Stimulated activated naive B cell treated with anti-CD40 and anti-IgM and Interleukin-4, amounts not matched to agents 10 μg/mL and 1 μg/mL and 100 μg/mL, for 72 hours (primary cell): ENCODE measurements around the gene PLRG1.

ENCODE experiments used
- ATAC-seq, 2 donors: fragments of 150-1000 bp; cut with Tn5 transposase; replicated peaks; 2 replicates each; pipeline ENCODE4 v1.10.0; 2021; ENCODE audit warnings: moderate library complexity in 1 of 2
- DNase-seq: peaks from one replicate; pipeline ENCODE4 v3.0.0; 2021
- H3K27ac Mint-ChIP-seq: one replicate; pipeline ENCODE4 v1.8.0; 2022; ENCODE audit warnings: mild to moderate bottlenecking, mixed read lengths
- H3K27me3 Mint-ChIP-seq, 2 donors: one replicate each; pipeline ENCODE4 v1.8.0; 2022; ENCODE audit warnings: mixed read lengths in 2 of 2
- H3K36me3 Mint-ChIP-seq, 2 donors: one replicate each; pipeline ENCODE4 v1.8.0; 2022; ENCODE audit warnings: mixed read lengths in 2 of 2, mild to moderate bottlenecking in 1 of 2
- H3K4me1 Mint-ChIP-seq, 2 donors: one replicate each; pipeline ENCODE4 v1.8.0; 2022; ENCODE audit warnings: mixed read lengths in 2 of 2, mild to moderate bottlenecking in 1 of 2
- H3K4me3 Mint-ChIP-seq, 2 donors: one replicate each; pipeline ENCODE4 v1.8.0; 2022; ENCODE audit warnings: mild to moderate bottlenecking in 2 of 2, mixed read lengths in 2 of 2, moderate library complexity in 1 of 2
- H3K9me3 Mint-ChIP-seq, 2 donors: one replicate each; pipeline ENCODE4 v1.8.0; 2022; ENCODE audit warnings: mixed read lengths in 2 of 2, mild to moderate bottlenecking in 1 of 2

The PLRG1 gene

DNA sequence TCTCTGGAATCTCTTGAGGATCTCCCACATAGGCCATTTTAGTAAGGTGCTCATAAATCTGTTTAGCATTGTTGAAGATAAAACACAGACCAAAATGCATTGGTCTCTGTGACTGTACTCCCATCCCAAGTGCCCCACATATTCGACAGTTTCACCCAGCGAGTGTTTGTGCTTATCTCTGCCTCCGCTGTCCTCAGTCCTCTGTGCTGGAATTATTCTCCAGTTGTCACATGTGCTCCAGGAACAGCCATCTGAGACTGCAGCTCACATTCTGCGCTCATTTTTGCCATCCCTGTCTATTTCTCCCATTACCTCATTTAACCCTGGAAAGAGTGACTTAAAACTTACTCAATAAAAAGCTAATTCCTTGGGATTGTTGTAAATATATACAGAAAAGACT lies 31.0 kb downstream of the PLRG1 start:
- H3K9me3 Mint-ChIP-seq = no peaks in the 10 kb centered on the region
- no peak for ATAC-seq
- DNase-seq = no peak
- no peak overlapping the region for H3K27ac Mint-ChIP-seq
- H3K4me1 Mint-ChIP-seq = no peaks in the 10 kb centered on the region
- no peaks in the 10 kb centered on the region for H3K36me3 Mint-ChIP-seq
- peaks cover 39 to 51% of the 10 kb centered on the region in 2 donors for H3K27me3 Mint-ChIP-seq
- no peak overlapping the region for H3K4me3 Mint-ChIP-seq

DNA sequence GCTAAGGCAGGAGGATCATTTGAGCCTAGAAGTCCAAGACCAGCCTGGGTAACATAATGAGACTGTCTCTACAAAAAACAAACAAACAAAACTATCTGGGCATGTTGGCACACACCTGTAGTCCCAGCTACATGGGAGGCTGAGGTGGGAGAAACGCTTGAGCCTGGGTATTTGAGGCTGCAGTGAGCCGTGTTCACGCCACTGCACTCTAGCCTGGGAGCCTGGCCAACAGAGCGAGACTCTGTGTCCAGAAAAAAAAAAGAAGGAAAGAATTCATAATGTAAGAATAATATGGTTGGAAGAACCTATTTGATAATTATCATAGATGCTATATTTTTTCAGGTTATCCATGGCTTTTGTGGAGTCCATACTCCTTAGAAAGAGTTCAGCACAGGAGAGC lies 32.6 kb downstream of the PLRG1 start:
- peaks cover 2 to 3% of the 10 kb centered on the region in 2 donors for H3K4me1 Mint-ChIP-seq
- no peak overlapping the region for H3K4me3 Mint-ChIP-seq
- H3K27me3 Mint-ChIP-seq = peaks cover 36 to 42% of the 10 kb centered on the region in 2 donors
- peaks cover 0 to 4% of the 10 kb centered on the region in 2 donors for H3K9me3 Mint-ChIP-seq
- H3K27ac Mint-ChIP-seq = no peak overlapping the region
- no peaks in the 10 kb centered on the region for H3K36me3 Mint-ChIP-seq
- DNase-seq (no peak), ATAC-seq (no peak)

DNA sequence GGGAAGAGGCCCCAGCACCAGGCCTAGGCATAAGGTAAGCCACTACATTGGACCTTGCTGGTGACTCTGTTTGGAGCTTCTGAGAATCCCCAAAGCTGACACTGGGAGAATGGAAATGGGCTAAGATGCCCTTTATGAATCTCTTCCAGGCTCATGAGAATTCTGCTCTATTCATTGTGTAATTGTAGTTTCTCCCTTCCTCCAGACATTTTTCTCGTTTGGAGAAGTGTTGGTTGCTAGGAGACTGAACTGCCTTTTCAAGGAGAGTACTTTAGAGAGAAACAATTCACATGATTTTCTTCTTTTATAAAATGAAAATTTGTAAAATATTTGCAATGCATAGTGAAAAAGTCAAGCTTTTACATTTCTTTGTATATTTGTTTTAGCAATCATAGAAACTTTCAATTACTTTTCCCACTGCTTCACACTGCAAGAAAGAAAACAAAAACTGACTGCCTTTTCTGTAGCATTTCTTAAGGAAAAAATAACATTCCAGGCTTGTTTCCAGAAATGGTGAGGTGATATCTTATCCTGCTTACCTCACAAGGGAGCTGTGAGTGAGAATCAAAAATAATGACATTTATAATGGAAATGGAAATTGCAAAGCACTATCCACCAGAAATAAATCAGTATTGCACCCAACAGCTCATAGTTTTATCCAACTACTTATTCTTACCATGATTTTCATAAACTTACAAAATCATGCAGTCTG lies 33.7 kb downstream of the PLRG1 start:
- H3K27me3 Mint-ChIP-seq = peaks cover 36 to 42% of the 10 kb centered on the region in 2 donors
- peaks cover 3 to 12% of the 10 kb centered on the region in 2 donors for H3K4me1 Mint-ChIP-seq
- H3K9me3 Mint-ChIP-seq = peaks cover 0 to 4% of the 10 kb centered on the region in 2 donors
- no peak overlapping the region for H3K4me3 Mint-ChIP-seq
- no peak overlapping the region for H3K27ac Mint-ChIP-seq
- no peak for DNase-seq
- no peaks in the 10 kb centered on the region for H3K36me3 Mint-ChIP-seq
- ATAC-seq = no peak

DNA sequence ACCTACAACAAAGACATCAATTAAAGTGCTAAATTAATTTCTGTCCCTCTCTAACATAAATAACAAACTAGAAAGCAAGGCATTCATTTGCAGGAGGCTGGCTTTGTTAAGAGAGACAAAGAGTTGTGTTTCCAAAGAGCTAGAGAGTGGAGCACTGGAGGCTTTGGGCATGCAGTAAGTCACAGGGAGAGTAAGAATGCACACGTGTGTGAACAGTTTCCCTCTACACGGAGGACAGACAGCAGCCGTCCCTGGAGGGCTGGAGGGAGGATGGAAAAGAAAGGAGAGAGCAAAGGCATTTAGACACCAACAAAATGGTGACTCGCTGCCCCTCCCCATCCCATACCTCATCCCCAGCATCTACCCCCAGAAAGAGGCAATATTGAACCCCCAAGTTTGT lies 38.2 kb downstream of the PLRG1 start:
- no peak overlapping the region for H3K4me3 Mint-ChIP-seq
- DNase-seq (no peak), ATAC-seq (no peak)
- H3K9me3 Mint-ChIP-seq = peaks cover 0 to 4% of the 10 kb centered on the region in 2 donors
- no peak overlapping the region for H3K27ac Mint-ChIP-seq
- H3K27me3 Mint-ChIP-seq = peaks cover 31 to 44% of the 10 kb centered on the region in 2 donors
- peaks cover 3 to 12% of the 10 kb centered on the region in 2 donors for H3K4me1 Mint-ChIP-seq
- H3K36me3 Mint-ChIP-seq = no peaks in the 10 kb centered on the region

DNA sequence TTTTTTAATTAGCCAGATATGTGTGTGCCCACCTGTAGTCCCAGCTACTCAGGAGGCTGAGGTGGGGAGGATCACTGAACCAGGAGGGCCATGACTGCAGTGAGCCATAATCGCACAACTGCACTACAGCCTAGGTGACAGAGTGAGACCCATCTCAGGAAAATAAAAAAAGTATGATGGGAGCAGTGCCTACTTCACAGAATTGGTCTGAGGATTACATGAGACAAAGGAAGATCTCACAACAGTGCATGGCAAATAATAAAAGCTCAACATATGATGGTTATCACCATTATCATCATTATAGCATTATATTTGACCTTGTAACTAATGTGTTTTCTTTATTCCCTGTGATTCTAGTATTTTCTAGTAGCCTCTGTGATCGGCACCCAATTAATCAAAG lies 38.7 kb downstream of the PLRG1 start:
- ATAC-seq = no peak
- Mint-ChIP-seq H3K4me3 (no peak overlapping the region), H3K36me3 (no peaks in the 10 kb centered on the region), H3K4me1 (peaks cover 3 to 12% of the 10 kb centered on the region in 2 donors), H3K27ac (no peak overlapping the region), H3K27me3 (peaks cover 31 to 44% of the 10 kb centered on the region in 2 donors), H3K9me3 (peaks cover 0 to 4% of the 10 kb centered on the region in 2 donors)
- no peak for DNase-seq

DNA sequence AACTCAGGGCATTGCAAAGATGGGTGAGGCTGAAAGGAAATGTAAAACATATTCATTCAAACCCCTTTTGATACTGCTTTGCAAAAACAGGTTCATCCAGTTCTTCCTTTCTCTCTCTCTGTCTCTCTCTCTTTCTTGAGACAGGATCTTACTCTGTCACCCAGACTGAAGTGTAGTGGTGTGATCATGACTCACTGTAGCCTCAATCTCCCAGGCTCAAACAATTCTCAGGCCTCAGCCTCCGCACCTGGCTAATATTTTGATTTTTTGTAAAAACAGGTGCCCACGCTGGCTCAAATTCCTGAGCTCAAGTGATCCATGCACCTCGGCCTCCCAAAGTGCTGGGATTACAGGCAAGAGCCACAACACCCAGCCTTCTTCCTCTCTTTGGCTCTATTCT lies 43.0 kb downstream of the PLRG1 start:
- DNase-seq = no peak
- Mint-ChIP-seq H3K9me3 (no peaks in the 10 kb centered on the region), H3K4me1 (peaks cover 0 to 4% of the 10 kb centered on the region in 2 donors), H3K4me3 (no peak overlapping the region), H3K27me3 (peaks cover 20 to 44% of the 10 kb centered on the region in 2 donors), H3K36me3 (no peaks in the 10 kb centered on the region), H3K27ac (no peak overlapping the region)
- no peak for ATAC-seq

DNA sequence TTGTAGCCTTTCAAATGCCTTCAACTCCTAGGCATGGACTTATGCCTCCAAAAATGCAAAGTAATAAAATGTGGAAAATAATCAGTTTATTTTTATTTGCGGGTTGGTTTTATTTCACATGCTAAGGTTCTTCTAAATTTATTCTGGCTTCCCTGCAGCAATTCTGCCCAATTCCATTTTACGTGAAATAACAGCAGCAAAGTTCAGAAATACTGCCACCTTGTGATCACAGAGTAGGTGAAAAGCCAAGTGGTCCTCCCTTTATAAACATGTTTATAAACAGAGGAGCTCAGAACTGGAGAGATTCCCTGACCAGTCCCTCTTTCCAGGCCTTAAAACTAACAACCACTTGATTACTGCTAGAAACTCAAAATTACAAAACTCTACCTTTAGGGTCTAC lies 43.9 kb downstream of the PLRG1 start:
- no peaks in the 10 kb centered on the region for H3K9me3 Mint-ChIP-seq
- DNase-seq (no peak), ATAC-seq (no peak)
- H3K27me3 Mint-ChIP-seq = peaks cover 22 to 47% of the 10 kb centered on the region in 2 donors
- H3K36me3 Mint-ChIP-seq = no peaks in the 10 kb centered on the region
- no peak overlapping the region for H3K27ac Mint-ChIP-seq
- no peaks in the 10 kb centered on the region for H3K4me1 Mint-ChIP-seq
- H3K4me3 Mint-ChIP-seq = no peak overlapping the region

DNA sequence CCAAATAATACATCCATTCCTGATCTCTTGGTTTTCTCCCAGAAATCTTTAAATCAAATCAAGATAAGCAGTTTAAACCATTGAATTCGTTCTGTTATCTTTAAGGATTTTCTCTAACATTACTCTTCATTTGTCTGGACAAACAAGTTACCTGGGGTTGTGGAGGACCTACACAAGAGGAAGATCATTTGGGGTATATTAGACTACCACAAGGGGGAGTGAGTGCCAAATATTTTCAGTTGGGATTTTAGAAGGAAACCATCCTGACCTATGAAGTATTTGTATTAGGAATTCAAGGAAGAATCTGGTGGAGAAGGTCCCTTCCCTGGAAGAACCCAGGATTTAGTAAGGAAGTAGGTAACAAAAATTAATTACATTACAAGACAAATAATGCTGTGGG lies 46.6 kb downstream of the PLRG1 start:
- peaks cover 20 to 46% of the 10 kb centered on the region in 2 donors for H3K27me3 Mint-ChIP-seq
- H3K9me3 Mint-ChIP-seq = no peaks in the 10 kb centered on the region
- no peaks in the 10 kb centered on the region for H3K4me1 Mint-ChIP-seq
- DNase-seq (no peak), ATAC-seq (no peak)
- H3K4me3 Mint-ChIP-seq = no peak overlapping the region
- H3K27ac Mint-ChIP-seq = no peak overlapping the region
- no peaks in the 10 kb centered on the region for H3K36me3 Mint-ChIP-seq

DNA sequence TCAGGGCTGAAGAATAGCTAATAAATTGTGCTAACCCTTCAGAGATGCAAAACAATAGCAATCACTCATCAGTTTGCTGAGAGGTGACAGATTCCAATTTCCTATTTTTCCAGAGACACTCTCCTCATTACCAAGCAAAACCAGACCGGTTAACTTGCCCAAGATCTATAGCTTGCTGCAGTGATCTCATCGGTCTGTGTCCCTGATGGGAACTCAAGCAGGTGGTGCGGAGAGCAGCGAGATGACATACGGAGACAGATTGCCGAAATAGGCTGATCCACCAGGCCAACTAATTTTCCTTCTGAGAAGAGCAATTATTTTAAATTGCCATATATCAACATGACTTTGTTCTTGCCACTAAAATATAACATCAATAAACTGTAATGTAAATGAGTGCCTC lies 48.1 kb downstream of the PLRG1 start:
- Mint-ChIP-seq H3K4me1 (no peaks in the 10 kb centered on the region), H3K36me3 (no peaks in the 10 kb centered on the region), H3K27me3 (peaks cover 20 to 51% of the 10 kb centered on the region in 2 donors), H3K27ac (no peak overlapping the region), H3K9me3 (no peaks in the 10 kb centered on the region), H3K4me3 (no peak overlapping the region)
- DNase-seq (no peak), ATAC-seq (no peak)

DNA sequence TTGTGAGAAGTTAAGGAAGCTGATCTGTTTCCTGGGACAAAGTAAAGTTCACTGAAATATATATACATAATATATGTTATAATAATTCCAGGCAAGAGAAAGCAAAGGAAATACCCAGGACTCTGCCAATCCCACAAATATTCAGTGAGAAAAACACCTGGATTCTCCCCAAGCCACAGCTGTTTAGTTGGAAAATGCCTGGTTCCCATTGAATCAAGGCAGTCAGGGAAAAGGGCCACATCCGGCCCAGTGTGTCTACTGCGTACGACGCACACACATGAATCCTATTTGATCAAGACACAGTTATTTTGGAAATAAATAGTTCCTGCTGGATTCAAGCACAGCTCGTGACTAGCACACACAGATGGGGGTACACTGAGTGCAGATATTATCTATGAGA lies 52.3 kb downstream of the PLRG1 start:
- H3K36me3 Mint-ChIP-seq = no peaks in the 10 kb centered on the region
- no peak overlapping the region for H3K4me3 Mint-ChIP-seq
- no peak overlapping the region for H3K27ac Mint-ChIP-seq
- DNase-seq (no peak), ATAC-seq (no peak)
- H3K27me3 Mint-ChIP-seq = peaks cover 41 to 59% of the 10 kb centered on the region in 2 donors
- H3K9me3 Mint-ChIP-seq = no peaks in the 10 kb centered on the region
- H3K4me1 Mint-ChIP-seq = no peaks in the 10 kb centered on the region

DNA sequence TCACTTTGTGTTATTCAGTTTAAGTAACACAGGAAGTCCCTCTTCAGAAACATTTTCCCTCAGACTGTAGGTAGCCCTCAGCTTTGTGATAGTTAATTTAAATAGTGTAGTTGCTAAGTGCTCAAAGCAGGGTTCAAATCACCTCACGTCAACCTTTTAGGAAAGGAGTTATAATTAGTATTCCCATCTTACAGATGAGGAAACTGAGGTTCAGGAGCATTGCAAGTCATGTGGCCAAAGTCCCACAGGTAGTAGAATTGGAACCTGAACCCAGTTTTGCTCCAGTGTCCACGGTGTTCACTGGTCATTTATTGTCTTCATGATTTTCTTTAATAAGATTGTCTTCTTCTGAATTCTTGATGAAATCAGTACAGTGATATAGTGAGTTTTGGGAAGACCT lies 54.3 kb downstream of the PLRG1 start:
- no peaks in the 10 kb centered on the region for H3K36me3 Mint-ChIP-seq
- H3K27ac Mint-ChIP-seq = no peak overlapping the region
- ATAC-seq (no peak), DNase-seq (no peak)
- peaks cover 53 to 73% of the 10 kb centered on the region in 2 donors for H3K27me3 Mint-ChIP-seq
- H3K4me3 Mint-ChIP-seq = no peak overlapping the region
- H3K4me1 Mint-ChIP-seq = peaks cover 10 to 17% of the 10 kb centered on the region in 2 donors
- H3K9me3 Mint-ChIP-seq = no peaks in the 10 kb centered on the region

DNA sequence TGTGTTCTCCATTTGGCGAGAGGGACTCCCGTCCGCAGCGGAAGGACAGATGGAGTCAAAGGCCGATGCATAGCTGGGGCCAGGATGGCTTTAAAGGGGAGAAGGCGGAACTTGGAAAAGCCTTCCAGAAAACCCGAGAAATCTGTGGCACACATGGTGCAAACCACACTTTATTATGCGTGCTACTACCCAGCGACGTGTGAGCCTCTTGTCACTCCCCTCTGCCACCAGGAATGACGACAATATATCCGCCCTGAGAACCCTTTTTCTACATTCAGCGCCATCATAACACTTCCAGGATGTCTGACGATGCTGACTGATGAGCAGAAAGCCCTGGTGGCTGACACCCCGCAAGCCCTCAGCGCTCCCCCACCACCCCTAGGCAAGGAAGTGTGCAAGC lies 57.9 kb downstream of the PLRG1 start:
- peak in 1 of 2 donors; percentile 5 for ATAC-seq
- Mint-ChIP-seq H3K36me3 (peaks cover 0 to 3% of the 10 kb centered on the region in 2 donors), H3K4me1 (peaks cover 13 to 27% of the 10 kb centered on the region in 2 donors), H3K27me3 (peaks cover 67 to 83% of the 10 kb centered on the region in 2 donors), H3K4me3 (peak overlapping the region; percentile 85 to 87), H3K27ac (peak overlapping the region; percentile 5), H3K9me3 (no peaks in the 10 kb centered on the region)
- no peak for DNase-seq

DNA sequence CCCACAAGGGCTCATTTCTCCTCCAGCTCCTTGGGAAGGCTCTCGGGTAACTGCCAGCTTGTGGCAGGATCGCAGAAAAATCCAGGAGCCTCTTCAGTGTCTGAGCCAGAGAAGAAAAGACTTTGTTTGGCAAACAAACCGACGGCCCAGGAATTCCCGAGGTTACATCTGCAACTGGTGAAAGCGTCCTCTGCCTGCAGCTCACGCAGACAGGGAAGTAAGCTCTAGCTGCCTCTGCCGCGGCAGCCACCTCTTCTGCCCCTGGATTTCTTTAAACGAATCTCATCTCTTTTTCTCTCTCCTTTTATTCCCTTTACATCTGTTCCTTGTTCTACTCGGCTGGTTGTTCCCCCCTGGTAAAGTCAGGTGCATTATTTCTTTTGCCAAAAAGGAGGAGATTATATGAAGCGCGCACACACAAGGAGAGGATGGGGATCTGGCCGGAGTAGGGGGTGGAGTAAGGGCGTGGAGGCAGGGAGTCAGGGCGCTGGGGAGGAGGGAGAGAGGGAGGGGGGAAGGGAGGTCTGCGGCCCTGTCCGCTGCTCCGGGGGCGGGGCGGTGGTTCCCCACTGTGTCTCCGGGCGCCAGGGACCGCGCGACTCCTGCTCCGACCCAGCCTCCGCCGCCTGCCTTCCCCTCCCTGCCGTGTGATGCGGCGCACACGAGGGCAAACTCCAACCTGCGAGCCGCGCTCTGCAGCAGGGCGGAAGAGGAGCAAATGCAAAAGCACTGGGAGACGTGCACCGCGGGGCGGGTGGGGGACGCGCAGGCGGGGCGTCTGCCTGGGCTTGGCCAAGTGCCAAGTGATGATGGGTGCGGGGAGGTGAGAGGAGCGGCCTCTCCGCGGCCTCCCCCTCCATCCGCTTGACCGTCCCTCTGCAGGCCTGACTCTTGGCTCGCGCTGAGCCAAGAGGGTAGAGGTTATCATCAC lies 58.6 kb downstream of the PLRG1 start, which contains the start of gene DCHS2:
Gene DCHS2, minus strand, starts transcription at position 459 of the 931 bp plus-strand sequence. Its CDS starts 444 bp downstream, at position 15.
- peak within 1 kb of the TSS; percentile 74 for H3K27ac Mint-ChIP-seq
- peaks cover 0 to 3% of the 10 kb centered on the region in 2 donors for H3K36me3 Mint-ChIP-seq
- H3K27me3 Mint-ChIP-seq = peaks cover 64 to 80% of the 10 kb centered on the region in 2 donors
- no peaks in the 10 kb centered on the region for H3K9me3 Mint-ChIP-seq
- H3K4me3 Mint-ChIP-seq = peak within 1 kb of the TSS; percentile 85 to 87
- ATAC-seq = peak; percentile 68 to 71
- peaks cover 13 to 27% of the 10 kb centered on the region in 2 donors for H3K4me1 Mint-ChIP-seq
- no peak for DNase-seq

DNA sequence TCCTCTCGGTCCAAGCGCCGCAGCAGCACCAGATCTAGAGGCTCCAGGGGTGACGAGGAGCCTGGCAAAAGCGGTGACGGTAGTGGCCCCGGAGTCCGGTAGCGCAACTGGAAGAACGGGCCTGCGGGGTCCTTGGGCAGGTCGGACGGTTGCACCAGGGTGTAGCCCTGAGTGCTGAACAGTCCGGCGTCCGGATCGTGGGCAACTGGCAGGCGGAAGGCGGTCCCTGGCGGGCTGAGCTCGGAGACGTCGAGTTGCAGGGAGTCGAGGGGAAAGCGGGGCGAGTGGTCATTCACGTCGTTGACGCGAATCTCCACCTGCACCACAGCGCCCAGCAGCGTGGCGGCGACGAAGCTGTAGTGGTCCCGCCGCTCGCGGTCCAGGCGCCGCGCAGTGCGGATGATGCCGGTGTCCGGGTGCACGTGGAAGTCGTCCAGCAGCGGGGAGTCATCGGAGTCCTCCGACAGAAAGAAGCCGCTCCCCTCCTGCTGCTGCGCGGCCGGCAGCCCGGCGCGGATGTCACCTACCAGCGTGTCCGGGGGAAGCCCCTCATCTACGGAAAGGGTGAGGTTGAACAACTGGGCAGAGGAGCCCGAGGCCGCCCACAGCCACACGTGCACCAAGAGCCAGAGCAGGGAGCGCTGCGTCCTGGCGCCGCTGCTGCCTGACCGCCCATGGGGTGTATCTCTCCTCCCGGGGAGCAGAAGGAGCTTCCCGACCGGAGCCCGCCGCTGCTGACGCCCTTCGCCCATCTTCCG lies 59.4 kb downstream of the PLRG1 start:
- Mint-ChIP-seq H3K4me3 (peak overlapping the region; percentile 85 to 87), H3K9me3 (no peaks in the 10 kb centered on the region), H3K4me1 (peaks cover 13 to 27% of the 10 kb centered on the region in 2 donors), H3K36me3 (peaks cover 0 to 3% of the 10 kb centered on the region in 2 donors), H3K27me3 (peaks cover 57 to 72% of the 10 kb centered on the region in 2 donors), H3K27ac (peak overlapping the region; percentile 74)
- DNase-seq (peak; percentile 50), ATAC-seq (peak; percentile 86 to 88)
